Measurements from ENCODE around the gene SLC25A13.

- TF ChIP-seq POLR2A (IDR thresholded peaks at IDR 0.05; ENCODE audit: low read depth, low read length) (no peak), CTCF (conservative IDR thresholded peaks at IDR 0.05; ENCODE audit: low read depth, low read length) (no peak), MAFK (IDR thresholded peaks at IDR 0.05; ENCODE audit: low read depth, low read length) (no peak), RAD21 (IDR thresholded peaks at IDR 0.05; ENCODE audit: low read length) (no peak), SMC3 (IDR thresholded peaks at IDR 0.05; ENCODE audit: low read depth, low read length) (no peak), CHD1 (IDR thresholded peaks at IDR 0.05; ENCODE audit: low read depth, low read length) (no peak), ELK1 (IDR thresholded peaks at IDR 0.05; ENCODE audit: borderline replicate concordance, low read depth, low read length) (no peak), CEBPB (IDR thresholded peaks at IDR 0.05; ENCODE audit: low read depth, low read length) (no peak)
Measured at GRCh38 chr7:96118449-96119001, 203.4 kb downstream of the SLC25A13 start.

Data from IMR-90 (cell line).